Keratinocyte (primary cell): ENCODE data around the gene TMEM240. TPM values are rescaled to one million over a fixed set of nuclear protein-coding genes. Genes with fewer than 3 reads are reported as not detected.

Source experiments
- DNase-seq: peaks from one replicate; pipeline ENCODE4 v3.0.0-alpha.2; 2011; ENCODE audit warnings: low read depth, missing footprints, low spot score
- FAIRE-seq: peaks from 2 replicates; lab custom pipeline; 2011; peaks lifted over from hg19 to GRCh38; lab: Jason Lieb, UNC
- H2AFZ ChIP-seq: 2 replicates; pipeline ENCODE4 v1.6.0; 2012; ENCODE audit warnings: low read length, control low read depth, inconsistent platforms; ENCODE audit not compliant: control insufficient read depth
- H3K27ac ChIP-seq: 2 replicates; pipeline ENCODE4 v1.5.1; 2011; ENCODE audit warnings: low read length; ENCODE audit not compliant: control insufficient read depth, insufficient read depth
- H3K27me3 ChIP-seq: 3 replicates; pipeline ENCODE4 v1.6.0; 2011; ENCODE audit warnings: low read length; ENCODE audit not compliant: control insufficient read depth, insufficient read depth; ENCODE audit errors: extremely low read depth
- H3K36me3 ChIP-seq, 2 experiments: 2 replicates in 1 of 2; 3 replicates in 1 of 2; pipeline ENCODE4 v1.5.1; 2011; ENCODE audit warnings: low read length in 2 of 2, mild to moderate bottlenecking in 1 of 2; ENCODE audit not compliant: control insufficient read depth in 2 of 2, insufficient read depth in 2 of 2; ENCODE audit errors: extremely low read depth in 1 of 2
- H3K4me1 ChIP-seq: 3 replicates; pipeline ENCODE4 v1.5.1; 2011; ENCODE audit warnings: low read length; ENCODE audit not compliant: control insufficient read depth, insufficient read depth; ENCODE audit errors: extremely low read depth
- H3K4me2 ChIP-seq: 3 replicates; pipeline ENCODE4 v1.6.0; 2011; ENCODE audit warnings: low read depth, low read length; ENCODE audit not compliant: control insufficient read depth, insufficient read depth; ENCODE audit errors: extremely low read depth
- H3K4me3 ChIP-seq, 3 experiments: fragments of 200-600 bp in 1 of 3; sonication (generic) in 1 of 3; 2 replicates in 2 of 3; 3 replicates in 1 of 3; pipeline ENCODE4 v1.5.1; 2011 to 2016; ENCODE audit warnings: low read length in 3 of 3, mild to moderate bottlenecking in 3 of 3, control low read depth in 2 of 3, inconsistent platforms in 1 of 3, low read depth in 1 of 3, mixed read lengths in 1 of 3, mixed run types in 1 of 3, moderate library complexity in 1 of 3; ENCODE audit not compliant: control insufficient read depth in 2 of 3, insufficient read depth in 2 of 3; ENCODE audit errors: extremely low read depth in 1 of 3
- H3K79me2 ChIP-seq: 2 replicates; pipeline ENCODE4 v1.6.0; 2012; ENCODE audit warnings: low read length; ENCODE audit not compliant: control insufficient read depth, insufficient read depth
- H3K9ac ChIP-seq: 3 replicates; pipeline ENCODE4 v1.6.0; 2011; ENCODE audit warnings: low read length; ENCODE audit not compliant: control insufficient read depth, insufficient read depth; ENCODE audit errors: extremely low read depth
- H3K9me1 ChIP-seq: 3 replicates; pipeline ENCODE4 v1.6.0; 2011; ENCODE audit warnings: low read length; ENCODE audit not compliant: control insufficient read depth, insufficient read depth; ENCODE audit errors: extremely low read depth
- H3K9me3 ChIP-seq: 2 replicates; pipeline ENCODE4 v1.5.1; 2012; ENCODE audit warnings: low read depth, low read length; ENCODE audit not compliant: control insufficient read depth
- H4K20me1 ChIP-seq: 3 replicates; pipeline ENCODE4 v1.6.0; 2011; ENCODE audit warnings: low read length; ENCODE audit not compliant: control insufficient read depth, insufficient read depth; ENCODE audit errors: extremely low read depth
- CTCF ChIP-seq, 3 experiments: IDR thresholded peaks in 1 of 3; conservative IDR thresholded peaks in 1 of 3; optimal IDR thresholded peaks in 1 of 3; 2 replicates in 2 of 3; 3 replicates in 1 of 3; pipeline versions ENCODE3 to v1.5.1; 2011; ENCODE audit warnings: low read length in 3 of 3, mild to moderate bottlenecking in 3 of 3, moderate library complexity in 2 of 3, control low read depth in 1 of 3, inconsistent platforms in 1 of 3; ENCODE audit not compliant: insufficient read depth in 2 of 3; ENCODE audit errors: extremely low read depth in 1 of 3
- EZH2 ChIP-seq: IDR thresholded peaks from one replicate; pipeline ENCODE4 v1.6.1; 2012; ENCODE audit warnings: inconsistent platforms, mild to moderate bottlenecking, low read length, moderate library complexity
- dilution Hi-C: fragments of 300-500 bp; cut with MboI; formaldehyde crosslinking; loops from one replicate; pipeline ENCODE4 v1.7.0; 2020; ENCODE audit warnings: low sequenced_read_pairs; ENCODE audit not compliant: extremely low pct_ligation_motif_present
- polyA plus RNA-seq, 5 experiments: library from polyadenylated mRNA; depleted of rRNA in 3 of 5; stranded (reverse) in 3 of 5; stranded (forward) in 1 of 5; unstranded in 1 of 5; fragments of >200 nt; gene quantifications; 1 replicate in 1 of 5; 2 replicates in 3 of 5; 3 replicates in 1 of 5; pipeline versions ENCODE4 v1.2.1 to v1.2.3, GENCODE V29; 2011 to 2012; ENCODE audit warnings: missing spikeins in 2 of 5, low read depth in 1 of 5, low replicate concordance in 1 of 5

TMEM240 gene
- polyA plus RNA-seq, 1 donor (not counting 4 experiments of a cell fraction or from before 2014, with no cell fraction given) = 0.12 TPM

DNA sequence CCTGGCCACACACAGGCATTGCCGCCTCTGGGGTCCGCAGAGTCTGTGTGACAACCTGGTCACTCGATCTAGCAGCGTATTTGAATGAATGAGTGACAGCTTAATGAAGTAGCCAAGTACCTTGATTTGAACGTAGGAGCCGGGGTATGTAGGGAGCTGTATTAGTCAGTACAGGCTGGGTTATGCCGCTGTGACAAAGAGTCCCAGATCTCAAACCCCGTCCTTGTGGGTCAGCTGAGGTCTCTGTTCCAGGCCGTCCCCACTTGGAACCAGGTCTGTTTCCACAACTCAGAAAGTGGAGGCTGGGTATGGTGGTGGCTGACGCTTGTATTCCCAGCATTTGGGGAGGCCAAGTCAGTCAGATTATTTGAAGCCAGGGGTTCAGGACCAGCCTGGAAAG lies 48.8 kb downstream of the TMEM240 start:
- DNase-seq = no peak
- H3K4me3 ChIP-seq = no peak overlapping the region
- H3K9me3 ChIP-seq = no peaks in the 10 kb centered on the region
- H3K4me1 ChIP-seq = no peaks in the 10 kb centered on the region
- H3K27me3 ChIP-seq = no peaks in the 10 kb centered on the region
- no peak for FAIRE-seq
- H3K9ac ChIP-seq = no peak overlapping the region
- H3K9me1 ChIP-seq = no peaks in the 10 kb centered on the region
- no peak overlapping the region for H2AFZ ChIP-seq
- peaks cover 30 to 46% of the 10 kb centered on the region in 2 experiments for H3K36me3 ChIP-seq
- no peaks in the 10 kb centered on the region for H4K20me1 ChIP-seq
- no peak overlapping the region for H3K27ac ChIP-seq
- dilution Hi-C loops = no loop called here
- H3K4me2 ChIP-seq = no peak overlapping the region
- no peaks in the 10 kb centered on the region for H3K79me2 ChIP-seq
- TF ChIP-seq CTCF (optimal IDR thresholded peaks at IDR 0.05 in 1 of 3, IDR thresholded peaks at IDR 0.05 in 1 of 3, conservative IDR thresholded peaks at IDR 0.05 in 1 of 3; ENCODE audit: extremely low read depth in 1 of 3, insufficient read depth in 2 of 3, low read length in 3 of 3) = no peak
- no peak for TF ChIP-seq EZH2

DNA sequence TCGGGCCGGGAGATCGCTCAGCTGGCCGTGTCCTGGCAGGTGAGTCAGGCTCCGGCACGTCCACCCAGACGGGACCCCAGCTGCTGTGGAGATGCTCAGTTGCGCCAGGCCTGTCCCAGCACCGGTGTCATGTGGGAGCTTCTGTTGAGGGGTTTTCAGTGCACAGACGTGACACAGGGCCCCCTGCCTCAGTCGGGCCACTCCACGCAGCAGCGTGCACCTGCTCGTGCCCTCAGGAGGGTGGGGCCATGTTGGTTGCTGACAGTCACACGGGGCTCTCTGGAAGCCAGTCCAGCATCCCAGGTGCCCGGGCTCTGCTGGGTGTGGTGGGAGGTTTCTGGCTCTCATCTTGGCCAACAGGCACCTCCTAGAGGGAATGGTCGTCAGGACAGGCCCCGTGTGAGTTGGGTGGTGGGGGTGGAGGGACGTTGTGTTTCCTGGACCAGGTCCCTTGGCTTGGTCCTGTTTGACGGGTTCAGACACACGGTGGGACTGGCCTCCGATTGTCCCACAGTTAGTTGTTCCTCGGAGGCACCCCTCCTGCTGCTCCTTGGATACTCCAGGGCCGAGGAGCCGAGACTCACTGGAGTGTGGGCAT lies 49.7 kb downstream of the TMEM240 start:
- H3K79me2 ChIP-seq = no peaks in the 10 kb centered on the region
- DNase-seq = no peak
- H3K27ac ChIP-seq = no peak overlapping the region
- no peak overlapping the region for H3K4me3 ChIP-seq
- H3K9ac ChIP-seq = no peak overlapping the region
- no peak overlapping the region for H3K4me2 ChIP-seq
- no peak overlapping the region for H2AFZ ChIP-seq
- TF ChIP-seq EZH2 = no peak
- no peak for TF ChIP-seq CTCF (optimal IDR thresholded peaks at IDR 0.05 in 1 of 3, IDR thresholded peaks at IDR 0.05 in 1 of 3, conservative IDR thresholded peaks at IDR 0.05 in 1 of 3; ENCODE audit: extremely low read depth in 1 of 3, insufficient read depth in 2 of 3, low read length in 3 of 3)
- no peak for FAIRE-seq
- no peaks in the 10 kb centered on the region for H4K20me1 ChIP-seq
- no peaks in the 10 kb centered on the region for H3K9me1 ChIP-seq
- dilution Hi-C loops = no loop called here
- H3K27me3 ChIP-seq = no peaks in the 10 kb centered on the region
- no peaks in the 10 kb centered on the region for H3K9me3 ChIP-seq
- H3K36me3 ChIP-seq = peaks cover 27 to 46% of the 10 kb centered on the region in 2 experiments
- no peaks in the 10 kb centered on the region for H3K4me1 ChIP-seq
